ENCODE results near the gene RHPN2. TPM values are rescaled to one million over a fixed set of nuclear protein-coding genes. Genes with fewer than 3 reads are reported as not detected.

RHPN2 gene
- total and polyA plus RNA-seq, 2 of the 13 experiments (the other 11 are each of a cell fraction or from before 2014, with no cell fraction given): 20.3 to 48.0 TPM

DNA sequence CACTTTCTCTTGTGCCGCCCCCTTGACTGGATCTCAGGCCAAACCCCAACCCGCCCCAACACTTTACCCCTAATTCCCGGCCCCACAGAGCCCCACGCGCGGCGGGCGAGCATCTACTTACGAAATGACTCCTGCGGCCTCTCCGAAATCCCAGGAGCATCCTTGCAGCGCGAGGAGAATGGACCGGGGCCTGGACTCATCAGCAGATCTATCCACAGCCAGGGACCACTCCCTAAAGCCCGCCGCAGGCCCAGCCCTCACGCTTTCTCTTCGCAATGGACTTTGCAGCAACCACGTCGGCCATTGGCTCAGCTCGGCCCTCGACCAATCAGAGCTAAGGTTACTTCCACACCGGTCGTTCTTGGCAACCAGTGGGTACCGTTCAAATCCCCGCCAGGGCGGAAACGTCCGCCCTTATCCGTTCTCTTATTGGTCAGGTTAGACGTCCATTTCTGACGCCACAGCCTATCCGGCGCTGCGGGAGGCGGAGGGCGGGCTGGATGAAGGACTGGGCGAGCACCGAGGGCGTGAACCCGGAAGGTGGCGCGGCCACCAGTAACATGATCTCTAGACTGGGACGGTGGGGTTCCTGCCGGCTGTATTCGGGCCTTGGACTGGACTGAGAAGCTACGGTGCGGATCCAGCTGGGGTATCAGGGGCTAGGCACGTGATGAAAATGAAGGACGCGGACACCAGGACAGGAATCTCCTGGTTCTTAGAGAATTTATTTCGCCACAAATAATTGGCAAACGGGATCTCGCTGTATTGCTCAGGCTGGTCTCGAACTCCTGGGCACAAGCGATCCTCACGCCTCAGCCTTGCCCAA is 92.8 kb downstream of the RHPN2 start, which contains the start of the genes CEP89 and FAAP24 (continued):
- TF ChIP-seq ZNF614 (CRISPR knock-in tag; IDR thresholded peaks at IDR 0.05; ENCODE audit: borderline replicate concordance) (0 out of 2 replicates have a peak, but pooled peaks have one; percentile 33), SIN3A (IDR thresholded peaks at IDR 0.05; ENCODE audit: borderline replicate concordance, low read depth, low read length) (peak; percentile 96), ZNF766 (CRISPR knock-in tag; IDR thresholded peaks at IDR 0.05; ENCODE audit: borderline replicate concordance) (no peak), ZIK1 (CRISPR knock-in tag; IDR thresholded peaks at IDR 0.05; ENCODE audit: borderline replicate concordance, low read depth) (no peak), ZFY (CRISPR knock-in tag; IDR thresholded peaks at IDR 0.05) (peak; percentile 95), ZNF350 (CRISPR knock-in tag; IDR thresholded peaks at IDR 0.05; ENCODE audit: borderline replicate concordance, low read depth) (peak; percentile 63), CCAR2 (optimal IDR thresholded peaks at IDR 0.05; ENCODE audit: low read depth, low read length) (no peak), CCDC6 (CRISPR knock-in tag; IDR thresholded peaks at IDR 0.05) (peak; percentile 99), PREB (CRISPR knock-in tag; IDR thresholded peaks at IDR 0.05) (no peak), IRF2 (CRISPR knock-in tag; IDR thresholded peaks at IDR 0.05) (peak; percentile 49; the same call in 1 of the 2 replicates), FOXP1 (IDR thresholded peaks at IDR 0.05) (no peak), FOXP1 (CRISPR knock-in tag; IDR thresholded peaks at IDR 0.05) (no peak), IKZF1 (IDR thresholded peaks at IDR 0.05) (no peak), ZNF639 (CRISPR knock-in tag; conservative IDR thresholded peaks at IDR 0.05) (0 out of 2 replicates have a peak, but pooled peaks have one; percentile 29), ETV5 (CRISPR knock-in tag; IDR thresholded peaks at IDR 0.05; ENCODE audit: borderline replicate concordance) (peak; percentile 44; the same call in 1 of the 2 replicates), ARID3A (IDR thresholded peaks at IDR 0.05; ENCODE audit: low read depth, low read length) (no peak), RFX1 (IDR thresholded peaks at IDR 0.05) (peak; percentile 97), BCLAF1 (IDR thresholded peaks at IDR 0.05) (no peak), ZNF770 (CRISPR knock-in tag; IDR thresholded peaks at IDR 0.05) (no peak), SP2 (CRISPR knock-in tag; IDR thresholded peaks at IDR 0.05) (peak; percentile 100)

Measured in HepG2 (cell line).